HG02798 (cell line): ENCODE measurements around the gene PLCB3.

Experiments used
- ATAC-seq: cut with Tn5 transposase; IDR thresholded peaks from one replicate; pipeline ENCODE4 v1.9.1; 2021; ENCODE audit warnings: mild to moderate bottlenecking; ENCODE audit not compliant: unreplicated experiment, poor library complexity

The PLCB3 gene

GRCh38 chr11:64262271-64263002, 11.1 kb downstream of the PLCB3 start:
- ATAC-seq: no peak

GRCh38 chr11:64263021-64263946, 12.0 kb downstream of the PLCB3 start:
- no peak for ATAC-seq

- ATAC-seq: no peak
These were observed 12.6 kb downstream of the PLCB3 start for GRCh38 chr11:64263947-64264317.

- no peak for ATAC-seq
These were observed 13.1 kb downstream of the PLCB3 start for GRCh38 chr11:64264371-64264852.

GRCh38 chr11:64265176-64266160, 14.1 kb downstream of the PLCB3 start:
- ATAC-seq: no peak

GRCh38 chr11:64266339-64266738, 15.0 kb downstream of the PLCB3 start:
- ATAC-seq: no peak

- no peak for ATAC-seq
These were observed 16.0 kb downstream of the PLCB3 start for GRCh38 chr11:64267207-64267945.

- ATAC-seq: no peak
These were observed 16.9 kb downstream of the PLCB3 start for GRCh38 chr11:64268025-64268892.

- peak; percentile 9 for ATAC-seq
These were observed 17.7 kb downstream of the PLCB3 start for GRCh38 chr11:64268893-64269539.

GRCh38 chr11:64269540-64270220, 18.4 kb downstream of the PLCB3 start:
- ATAC-seq: peak; percentile 78

- no peak for ATAC-seq
These were observed 23.9 kb downstream of the PLCB3 start for GRCh38 chr11:64275031-64275800.

GRCh38 chr11:64275841-64276240, 24.5 kb downstream of the PLCB3 start:
- ATAC-seq: no peak

GRCh38 chr11:64276653-64277431, 25.5 kb downstream of the PLCB3 start:
- no peak for ATAC-seq

GRCh38 chr11:64278576-64279190, 27.4 kb downstream of the PLCB3 start:
- no peak for ATAC-seq

- ATAC-seq: no peak
These were observed 30.8 kb downstream of the PLCB3 start for GRCh38 chr11:64281957-64282770.
